Upper lobe of right lung (tissue), 1 donor: ENCODE measurements around the gene PLOD3. TPM values are rescaled to one million over a fixed set of nuclear protein-coding genes. Genes with fewer than 3 reads are reported as not detected.
"Not testable (repeated sequence)": the region's sequence is repeated elsewhere in the genome, so short reads cannot be mapped to it uniquely, and the experiment has no call there.

Experiments
- ATAC-seq: fragments of 200-7000 bp; cut with Tn5 transposase; one replicate; pipeline ENCODE4 v1.9.1; 2020; ENCODE audit warnings: mild to moderate bottlenecking, moderate library complexity
- DNase-seq: peaks from one replicate; pipeline ENCODE4 v3.0.0-alpha.2; 2020
- H3K27ac ChIP-seq: fragments of 200-600 bp; one replicate; pipeline ENCODE4 v1.8.0; 2022
- H3K27me3 ChIP-seq: fragments of 200-600 bp; one replicate; pipeline ENCODE4 v1.8.0; 2022; ENCODE audit warnings: mild to moderate bottlenecking
- H3K36me3 ChIP-seq: fragments of 200-600 bp; one replicate; pipeline ENCODE4 v1.8.0; 2022
- H3K4me1 ChIP-seq: fragments of 200-600 bp; one replicate; pipeline ENCODE4 v1.8.0; 2022
- H3K4me3 ChIP-seq: fragments of 200-600 bp; one replicate; pipeline ENCODE4 v1.8.0; 2022; ENCODE audit warnings: mild to moderate bottlenecking
- H3K9me3 ChIP-seq: fragments of 200-600 bp; one replicate; pipeline ENCODE4 v1.8.0; 2022
- CTCF ChIP-seq: fragments of 200-600 bp; IDR thresholded peaks from one replicate; pipeline ENCODE4 v1.8.0; 2022; ENCODE audit warnings: antibody characterized with exemption
- intact Hi-C: fragments of 100-400 bp; cut with DNase I; formaldehyde crosslinking; loops from one replicate; pipeline ENCODE4 v1.11.0; 2022
- long read RNA-seq: library from polyadenylated mRNA; unstranded; transcript quantifications from one replicate; pipeline ENCODE4 v2.0.0, GENCODE V29; 2021
- total RNA-seq: library from RNA; stranded (reverse); fragmentation: NEBNext Ultra II Directional; extraction: Animal tissue kit (Norgen Biotek cat#: 25700); gene quantifications from one replicate; pipeline ENCODE4 v1.2.1, GENCODE V29; 2021
- donor health status: DM: no; HTN: yes; CAD: no; lungs with severe emphysema.

The PLOD3 gene
- total RNA-seq: 82.1 TPM
- long read RNA-seq, transcript PLOD3-201 (19 exons, 2,920 nt): major isoform, 57 of 94 reads
- long read RNA-seq, partial matches to known transcripts: 24 of 94 reads
- long read RNA-seq, other reads (novel, unspliced or antisense): 13 of 94 reads

GRCh38 chr7:101217388-101218235 lies at the start of gene PLOD3, which contains the start of gene ZNHIT1:
Gene PLOD3, minus strand, starts transcription at chr7:101217581. Its CDS starts 307 bp downstream, at chr7:101217274.
Gene ZNHIT1, plus strand, starts transcription at chr7:101218165. Its CDS starts 31 bp downstream, at chr7:101218196.
- DNase-seq (peak; percentile 96), ATAC-seq (peak; percentile 92)
- no peaks in the 10 kb centered on the region for H3K9me3 ChIP-seq
- H3K4me3 ChIP-seq: peak within 1 kb of the TSS; percentile 95
- H3K27ac ChIP-seq: peak within 1 kb of the TSS; percentile 88
- no peaks in the 10 kb centered on the region for H3K27me3 ChIP-seq
- H3K36me3 ChIP-seq: peaks cover 38% of the 10 kb centered on the region
- intact Hi-C loops: no loop called here
- H3K4me1 ChIP-seq: peaks cover 16% of the 10 kb centered on the region
- peak; percentile 16 for TF ChIP-seq CTCF

- Histone ChIP-seq H3K27me3 (no peaks in the 10 kb centered on the region), H3K36me3 (no peaks in the 10 kb centered on the region), H3K9me3 (no peaks in the 10 kb centered on the region), H3K4me3 (no peak overlapping the region), H3K27ac (no peak overlapping the region), H3K4me1 (no peaks in the 10 kb centered on the region)
- ATAC-seq: no peak
- intact Hi-C loops: no loop called here
- DNase-seq: no peak
- no peak for TF ChIP-seq CTCF
Observed at GRCh38 chr7:101265622-101266516, 48.5 kb upstream of the PLOD3 start.

- H3K27ac ChIP-seq, H3K4me3 ChIP-seq, H3K27me3 ChIP-seq, DNase-seq, intact Hi-C loops, H3K9me3 ChIP-seq, H3K4me1 ChIP-seq, H3K36me3 ChIP-seq: not testable (repeated sequence)
- ATAC-seq: peak; percentile 69
Observed at GRCh38 chr7:101264102-101264706, 46.8 kb upstream of the PLOD3 start.

- no peaks in the 10 kb centered on the region for H3K4me1 ChIP-seq
- no peaks in the 10 kb centered on the region for H3K36me3 ChIP-seq
- no peak overlapping the region for H3K4me3 ChIP-seq
- DNase-seq (no peak), ATAC-seq (no peak)
- intact Hi-C loops: no loop called here
- H3K9me3 ChIP-seq: no peaks in the 10 kb centered on the region
- no peak overlapping the region for H3K27ac ChIP-seq
- H3K27me3 ChIP-seq: no peaks in the 10 kb centered on the region
- no peak for TF ChIP-seq CTCF
Observed at GRCh38 chr7:101258243-101258731, 40.9 kb upstream of the PLOD3 start.

GRCh38 chr7:101255796-101256195 lies 38.4 kb upstream of the PLOD3 start:
- Histone ChIP-seq H3K27me3 (no peaks in the 10 kb centered on the region), H3K4me1 (peaks cover 8% of the 10 kb centered on the region), H3K9me3 (no peaks in the 10 kb centered on the region), H3K27ac (no peak overlapping the region), H3K36me3 (no peaks in the 10 kb centered on the region), H3K4me3 (no peak overlapping the region)
- no peak for TF ChIP-seq CTCF
- intact Hi-C loops: no loop called here
- no peak for DNase-seq
- no peak for ATAC-seq

GRCh38 chr7:101253199-101253598 lies 35.8 kb upstream of the PLOD3 start:
- H3K9me3 ChIP-seq, DNase-seq, intact Hi-C loops, ATAC-seq, H3K36me3 ChIP-seq, H3K27ac ChIP-seq, H3K27me3 ChIP-seq, H3K4me3 ChIP-seq: not testable (repeated sequence)
- H3K4me1 ChIP-seq: peaks cover 19% of the 10 kb centered on the region
